ENCODE data around the gene PDZD2. TPM values are rescaled to one million over a fixed set of nuclear protein-coding genes. Genes with fewer than 3 reads are reported as not detected.

Gene PDZD2
- polyA plus RNA-seq, 1 donor from 2014 or later = 3.1 TPM

DNA sequence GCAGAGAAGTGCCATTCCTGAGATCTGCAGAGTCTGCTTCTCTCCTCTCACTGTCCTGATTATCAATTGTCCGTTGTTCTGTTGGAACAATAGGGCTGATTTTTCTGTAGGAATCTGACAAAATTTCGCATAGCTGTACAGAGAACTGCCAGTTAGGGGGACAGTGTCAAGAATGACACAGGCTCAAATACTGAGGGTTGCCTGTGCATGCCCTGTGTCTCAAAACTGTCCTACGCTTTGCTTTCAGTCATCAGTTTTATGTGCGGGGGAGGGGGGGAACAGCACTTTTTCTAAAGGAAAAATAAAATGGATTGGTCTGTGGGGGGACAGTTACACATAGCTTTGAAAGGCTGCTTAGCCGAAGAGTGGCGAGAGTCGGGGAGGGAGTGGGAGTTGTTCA, 248.6 kb downstream of the PDZD2 start:
- Histone ChIP-seq H2AFZ (ENCODE audit: low read depth, low read length) (no peak overlapping the region), H3K36me3 (ENCODE audit: insufficient read depth, low read length) (no peaks in the 10 kb centered on the region), H3K4me2 (ENCODE audit: low read length) (no peak overlapping the region), H3K79me2 (replicated peaks; ENCODE audit: insufficient read depth, low read length) (no peaks in the 10 kb centered on the region), H3K27me3 (ENCODE audit: insufficient read depth, low read depth, low read length) (no peaks in the 10 kb centered on the region), H3K9me3 (ENCODE audit: low read length) (no peaks in the 10 kb centered on the region), H3K9me2 (ENCODE audit: insufficient read depth, low read length) (no peaks in the 10 kb centered on the region), H3K9ac (ENCODE audit: low read length) (no peak overlapping the region), H4K20me1 (ENCODE audit: insufficient read depth) (no peaks in the 10 kb centered on the region), H3K27ac (ENCODE audit: low read length) (no peak overlapping the region), H3K4me3 (ENCODE audit: low read length) (no peak overlapping the region), H3F3A (ENCODE audit: insufficient read depth, low read length, poor library complexity, severe bottlenecking) (no peaks in the 10 kb centered on the region)
- no peak for TF ChIP-seq POLR2AphosphoS5 (IDR thresholded peaks at IDR 0.05)
- no peak for TF ChIP-seq SMC3 (conservative IDR thresholded peaks at IDR 0.05; ENCODE audit: poor library complexity)
- no peak for TF ChIP-seq RAD21 (conservative IDR thresholded peaks at IDR 0.05)
- no peak for TF ChIP-seq EZH2 (IDR thresholded peaks at IDR 0.05; ENCODE audit: borderline replicate concordance, insufficient read depth, low read length, poor library complexity, severe bottlenecking)
- no peak for TF ChIP-seq MXI1 (conservative IDR thresholded peaks at IDR 0.05; ENCODE audit: poor library complexity, severe bottlenecking)
- TF ChIP-seq TAF1 (IDR thresholded peaks at IDR 0.05; ENCODE audit: low read depth) = no peak
- TF ChIP-seq EP300 (conservative IDR thresholded peaks at IDR 0.05; ENCODE audit: poor library complexity, severe bottlenecking) = no peak
- TF ChIP-seq, protein P1, sequence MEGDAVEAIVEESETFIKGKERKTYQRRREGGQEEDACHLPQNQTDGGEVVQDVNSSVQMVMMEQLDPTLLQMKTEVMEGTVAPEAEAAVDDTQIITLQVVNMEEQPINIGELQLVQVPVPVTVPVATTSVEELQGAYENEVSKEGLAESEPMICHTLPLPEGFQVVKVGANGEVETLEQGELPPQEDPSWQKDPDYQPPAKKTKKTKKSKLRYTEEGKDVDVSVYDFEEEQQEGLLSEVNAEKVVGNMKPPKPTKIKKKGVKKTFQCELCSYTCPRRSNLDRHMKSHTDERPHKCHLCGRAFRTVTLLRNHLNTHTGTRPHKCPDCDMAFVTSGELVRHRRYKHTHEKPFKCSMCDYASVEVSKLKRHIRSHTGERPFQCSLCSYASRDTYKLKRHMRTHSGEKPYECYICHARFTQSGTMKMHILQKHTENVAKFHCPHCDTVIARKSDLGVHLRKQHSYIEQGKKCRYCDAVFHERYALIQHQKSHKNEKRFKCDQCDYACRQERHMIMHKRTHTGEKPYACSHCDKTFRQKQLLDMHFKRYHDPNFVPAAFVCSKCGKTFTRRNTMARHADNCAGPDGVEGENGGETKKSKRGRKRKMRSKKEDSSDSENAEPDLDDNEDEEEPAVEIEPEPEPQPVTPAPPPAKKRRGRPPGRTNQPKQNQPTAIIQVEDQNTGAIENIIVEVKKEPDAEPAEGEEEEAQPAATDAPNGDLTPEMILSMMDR (IDR thresholded peaks at IDR 0.05; ENCODE audit: poor library complexity, severe bottlenecking) = no peak
- TF ChIP-seq, protein P2, sequence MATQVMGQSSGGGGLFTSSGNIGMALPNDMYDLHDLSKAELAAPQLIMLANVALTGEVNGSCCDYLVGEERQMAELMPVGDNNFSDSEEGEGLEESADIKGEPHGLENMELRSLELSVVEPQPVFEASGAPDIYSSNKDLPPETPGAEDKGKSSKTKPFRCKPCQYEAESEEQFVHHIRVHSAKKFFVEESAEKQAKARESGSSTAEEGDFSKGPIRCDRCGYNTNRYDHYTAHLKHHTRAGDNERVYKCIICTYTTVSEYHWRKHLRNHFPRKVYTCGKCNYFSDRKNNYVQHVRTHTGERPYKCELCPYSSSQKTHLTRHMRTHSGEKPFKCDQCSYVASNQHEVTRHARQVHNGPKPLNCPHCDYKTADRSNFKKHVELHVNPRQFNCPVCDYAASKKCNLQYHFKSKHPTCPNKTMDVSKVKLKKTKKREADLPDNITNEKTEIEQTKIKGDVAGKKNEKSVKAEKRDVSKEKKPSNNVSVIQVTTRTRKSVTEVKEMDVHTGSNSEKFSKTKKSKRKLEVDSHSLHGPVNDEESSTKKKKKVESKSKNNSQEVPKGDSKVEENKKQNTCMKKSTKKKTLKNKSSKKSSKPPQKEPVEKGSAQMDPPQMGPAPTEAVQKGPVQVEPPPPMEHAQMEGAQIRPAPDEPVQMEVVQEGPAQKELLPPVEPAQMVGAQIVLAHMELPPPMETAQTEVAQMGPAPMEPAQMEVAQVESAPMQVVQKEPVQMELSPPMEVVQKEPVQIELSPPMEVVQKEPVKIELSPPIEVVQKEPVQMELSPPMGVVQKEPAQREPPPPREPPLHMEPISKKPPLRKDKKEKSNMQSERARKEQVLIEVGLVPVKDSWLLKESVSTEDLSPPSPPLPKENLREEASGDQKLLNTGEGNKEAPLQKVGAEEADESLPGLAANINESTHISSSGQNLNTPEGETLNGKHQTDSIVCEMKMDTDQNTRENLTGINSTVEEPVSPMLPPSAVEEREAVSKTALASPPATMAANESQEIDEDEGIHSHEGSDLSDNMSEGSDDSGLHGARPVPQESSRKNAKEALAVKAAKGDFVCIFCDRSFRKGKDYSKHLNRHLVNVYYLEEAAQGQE (IDR thresholded peaks at IDR 0.05; ENCODE audit: borderline replicate concordance) = no peak

DNA sequence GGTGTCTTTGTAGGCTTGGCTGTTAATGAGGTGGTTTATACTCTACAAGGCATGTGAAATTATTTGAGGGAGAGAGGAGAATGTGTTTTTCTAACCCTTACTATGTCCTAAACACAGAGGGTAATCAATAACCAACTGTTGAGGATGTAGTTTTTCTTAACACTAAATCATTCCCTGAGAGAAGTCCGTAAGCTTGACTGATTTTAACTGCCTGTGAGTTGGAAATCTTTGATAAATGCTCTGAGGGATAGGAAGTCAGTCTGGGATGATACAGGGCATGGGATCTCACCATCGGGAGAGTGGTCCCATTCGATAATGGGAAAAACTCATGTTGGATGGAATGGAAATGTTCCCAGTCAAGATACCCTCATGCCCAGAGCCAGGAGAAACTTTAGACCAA, 249.6 kb downstream of the PDZD2 start:
- no peaks in the 10 kb centered on the region for H3K36me3 ChIP-seq (ENCODE audit: insufficient read depth, low read length)
- H2AFZ ChIP-seq (ENCODE audit: low read depth, low read length) = no peak overlapping the region
- H3K9me2 ChIP-seq (ENCODE audit: insufficient read depth, low read length) = no peaks in the 10 kb centered on the region
- no peaks in the 10 kb centered on the region for H3K9me3 ChIP-seq (ENCODE audit: low read length)
- H3K4me3 ChIP-seq (ENCODE audit: low read length) = no peak overlapping the region
- TF ChIP-seq EZH2 (IDR thresholded peaks at IDR 0.05; ENCODE audit: borderline replicate concordance, insufficient read depth, low read length, poor library complexity, severe bottlenecking) (no peak), EP300 (conservative IDR thresholded peaks at IDR 0.05; ENCODE audit: poor library complexity, severe bottlenecking) (no peak), TAF1 (IDR thresholded peaks at IDR 0.05; ENCODE audit: low read depth) (no peak)
- no peak overlapping the region for H3K9ac ChIP-seq (ENCODE audit: low read length)
- H3K27me3 ChIP-seq (ENCODE audit: insufficient read depth, low read depth, low read length) = no peaks in the 10 kb centered on the region
- no peak overlapping the region for H3K4me2 ChIP-seq (ENCODE audit: low read length)
- no peaks in the 10 kb centered on the region for H4K20me1 ChIP-seq (ENCODE audit: insufficient read depth)
- no peaks in the 10 kb centered on the region for H3K79me2 ChIP-seq (replicated peaks; ENCODE audit: insufficient read depth, low read length)
- H3F3A ChIP-seq (ENCODE audit: insufficient read depth, low read length, poor library complexity, severe bottlenecking) = no peaks in the 10 kb centered on the region
- no peak overlapping the region for H3K27ac ChIP-seq (ENCODE audit: low read length)
